ENCODE results near the gene CPNE9. TPM values are rescaled to one million over a fixed set of nuclear protein-coding genes. Genes with fewer than 3 reads are reported as not detected.
A peak's percentile ranks its signal among the peaks of the same experiment; 100 is the strongest.

Gene CPNE9
- total RNA-seq, 1 donor from 2014 or later, result not detected

DNA sequence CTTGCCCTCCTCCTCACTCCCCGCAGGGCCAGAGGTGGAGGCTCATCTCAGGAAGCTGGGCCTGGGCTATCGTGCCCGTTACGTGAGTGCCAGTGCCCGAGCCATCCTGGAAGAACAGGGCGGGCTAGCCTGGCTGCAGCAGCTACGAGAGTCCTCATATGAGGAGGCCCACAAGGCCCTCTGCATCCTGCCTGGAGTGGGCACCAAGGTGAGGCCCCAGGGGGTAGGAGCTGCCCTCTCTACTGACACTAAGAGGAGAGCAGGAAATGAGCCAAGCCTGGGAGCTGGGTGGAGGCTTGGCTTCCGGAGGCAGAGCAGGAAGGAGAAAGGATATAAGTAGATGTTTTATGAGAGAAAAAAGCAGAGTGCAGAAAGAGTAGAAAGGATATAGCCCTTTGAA lies 51.0 kb downstream of the CPNE9 start:
- Histone ChIP-seq H3K9me3 (no peaks in the 10 kb centered on the region), H3K4me3 (no peak overlapping the region), H3K27me3 (no peaks in the 10 kb centered on the region), H3K27ac (peak overlapping the region in 1 of 2 donors; percentile 49), H3K4me1 (peaks cover 4 to 9% of the 10 kb centered on the region in 2 donors), H3K36me3 (peaks cover 13 to 65% of the 10 kb centered on the region in 2 donors)
- intact Hi-C loops (cut with DNase I), result no loop called here
- TF ChIP-seq, protein P1, sequence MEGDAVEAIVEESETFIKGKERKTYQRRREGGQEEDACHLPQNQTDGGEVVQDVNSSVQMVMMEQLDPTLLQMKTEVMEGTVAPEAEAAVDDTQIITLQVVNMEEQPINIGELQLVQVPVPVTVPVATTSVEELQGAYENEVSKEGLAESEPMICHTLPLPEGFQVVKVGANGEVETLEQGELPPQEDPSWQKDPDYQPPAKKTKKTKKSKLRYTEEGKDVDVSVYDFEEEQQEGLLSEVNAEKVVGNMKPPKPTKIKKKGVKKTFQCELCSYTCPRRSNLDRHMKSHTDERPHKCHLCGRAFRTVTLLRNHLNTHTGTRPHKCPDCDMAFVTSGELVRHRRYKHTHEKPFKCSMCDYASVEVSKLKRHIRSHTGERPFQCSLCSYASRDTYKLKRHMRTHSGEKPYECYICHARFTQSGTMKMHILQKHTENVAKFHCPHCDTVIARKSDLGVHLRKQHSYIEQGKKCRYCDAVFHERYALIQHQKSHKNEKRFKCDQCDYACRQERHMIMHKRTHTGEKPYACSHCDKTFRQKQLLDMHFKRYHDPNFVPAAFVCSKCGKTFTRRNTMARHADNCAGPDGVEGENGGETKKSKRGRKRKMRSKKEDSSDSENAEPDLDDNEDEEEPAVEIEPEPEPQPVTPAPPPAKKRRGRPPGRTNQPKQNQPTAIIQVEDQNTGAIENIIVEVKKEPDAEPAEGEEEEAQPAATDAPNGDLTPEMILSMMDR (IDR thresholded peaks at IDR 0.05), result no peak
- DNase-seq (ENCODE audit: low spot score in 2 of 2), result no peak

DNA sequence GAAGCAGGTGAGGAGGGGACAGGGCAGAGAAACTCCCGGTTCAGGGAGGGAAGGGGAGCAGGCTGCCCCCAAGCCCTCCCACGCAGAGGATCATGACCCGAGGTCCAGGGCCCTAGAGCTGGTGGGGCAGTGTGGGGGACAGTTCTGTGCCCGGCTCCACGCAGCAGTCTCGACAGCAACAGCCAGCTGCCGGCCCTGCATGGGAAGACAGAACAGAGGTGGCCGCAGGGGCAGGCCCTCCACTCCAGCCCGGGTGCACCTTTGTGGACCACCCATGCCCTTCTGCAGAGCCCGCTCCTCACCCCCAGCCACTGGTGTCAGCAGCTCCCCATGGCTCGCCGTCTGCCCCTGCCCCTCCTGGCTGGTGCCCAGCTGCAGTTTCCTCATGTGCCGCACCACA lies 53.8 kb downstream of the CPNE9 start:
- no peaks in the 10 kb centered on the region for H3K27me3 ChIP-seq
- H3K27ac ChIP-seq, result no peak overlapping the region
- no peak for DNase-seq (ENCODE audit: low spot score in 2 of 2)
- H3K4me1 ChIP-seq, result no peaks in the 10 kb centered on the region
- no peak overlapping the region for H3K4me3 ChIP-seq
- TF ChIP-seq, protein P1 (IDR thresholded peaks at IDR 0.05), result no peak
- H3K9me3 ChIP-seq, result no peaks in the 10 kb centered on the region
- intact Hi-C loops (cut with DNase I), result no loop called here
- peaks cover 21 to 78% of the 10 kb centered on the region in 2 donors for H3K36me3 ChIP-seq

DNA sequence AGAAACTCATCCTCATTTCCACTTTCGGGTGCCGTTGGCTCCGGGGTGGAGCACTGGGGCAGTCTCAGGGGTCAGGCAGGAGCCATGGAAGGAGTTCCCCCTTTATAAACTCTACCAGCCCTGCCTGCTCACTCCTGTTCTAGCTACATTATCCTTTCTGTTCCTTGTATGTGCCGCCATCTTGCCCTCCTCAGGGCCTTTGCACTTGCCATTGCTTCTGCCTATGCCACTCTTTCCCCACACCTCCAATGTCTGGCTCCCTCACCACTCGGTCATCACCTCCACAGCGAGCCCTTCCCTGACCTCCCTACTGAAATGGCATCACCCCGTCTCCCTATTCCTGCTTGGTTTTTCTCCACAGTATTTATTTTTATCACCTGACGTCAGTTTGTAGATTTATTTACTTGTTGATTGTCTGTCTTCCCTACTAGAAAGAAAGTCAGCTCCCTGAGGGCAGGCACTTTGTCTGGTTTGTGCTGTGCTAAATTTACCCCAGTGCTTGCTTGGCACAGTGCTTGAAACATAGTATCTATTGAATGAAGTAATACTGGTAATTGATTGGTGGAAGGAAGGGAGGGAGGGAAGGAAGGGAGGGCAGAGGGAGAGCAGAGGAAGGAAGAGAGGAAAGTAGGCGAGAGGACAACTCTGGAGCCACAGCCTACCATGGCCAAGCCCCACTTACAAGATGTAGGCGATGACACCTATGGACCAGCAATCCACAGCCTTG lies 57.3 kb downstream of the CPNE9 start:
- Histone ChIP-seq H3K4me3 (no peak overlapping the region), H3K9me3 (no peaks in the 10 kb centered on the region), H3K36me3 (peaks cover 27 to 66% of the 10 kb centered on the region in 2 donors)

DNA sequence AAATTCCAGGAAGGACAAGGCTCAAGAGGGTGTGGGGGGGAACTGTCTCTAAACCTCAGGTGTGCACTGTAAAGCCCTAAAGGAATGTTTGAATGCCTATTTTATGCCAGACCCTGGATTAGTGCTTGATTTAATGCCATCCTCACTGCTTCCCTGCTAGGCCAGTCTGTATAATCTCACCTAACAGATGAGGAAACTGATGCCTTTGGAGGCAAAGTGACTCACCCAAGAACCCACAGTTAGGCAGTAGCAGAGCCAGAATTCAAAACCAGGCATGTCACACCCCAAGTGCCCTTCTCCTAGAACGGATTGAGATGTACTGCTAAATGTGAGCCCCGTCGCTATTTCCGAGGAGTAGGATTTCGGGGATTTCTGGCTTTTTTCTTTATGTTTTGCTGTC lies 58.3 kb downstream of the CPNE9 start:
- Histone ChIP-seq H3K4me1 (no peaks in the 10 kb centered on the region), H3K27ac (no peak overlapping the region), H3K36me3 (peaks cover 29 to 60% of the 10 kb centered on the region in 2 donors), H3K9me3 (no peaks in the 10 kb centered on the region), H3K27me3 (no peaks in the 10 kb centered on the region), H3K4me3 (no peak overlapping the region)
- intact Hi-C loops (cut with DNase I), result no loop called here
- TF ChIP-seq, protein P1 (IDR thresholded peaks at IDR 0.05), result no peak
- DNase-seq (ENCODE audit: low spot score in 2 of 2), result no peak

More for the DNA sequence above, 57.3 kb downstream of the CPNE9 start:
- no peaks in the 10 kb centered on the region for H3K4me1 ChIP-seq
- intact Hi-C loops (cut with DNase I), result no loop called here
- no peak for DNase-seq (ENCODE audit: low spot score in 2 of 2)
- TF ChIP-seq, protein P1 (IDR thresholded peaks at IDR 0.05), result no peak
- no peak overlapping the region for H3K27ac ChIP-seq
- no peaks in the 10 kb centered on the region for H3K27me3 ChIP-seq

DNA sequence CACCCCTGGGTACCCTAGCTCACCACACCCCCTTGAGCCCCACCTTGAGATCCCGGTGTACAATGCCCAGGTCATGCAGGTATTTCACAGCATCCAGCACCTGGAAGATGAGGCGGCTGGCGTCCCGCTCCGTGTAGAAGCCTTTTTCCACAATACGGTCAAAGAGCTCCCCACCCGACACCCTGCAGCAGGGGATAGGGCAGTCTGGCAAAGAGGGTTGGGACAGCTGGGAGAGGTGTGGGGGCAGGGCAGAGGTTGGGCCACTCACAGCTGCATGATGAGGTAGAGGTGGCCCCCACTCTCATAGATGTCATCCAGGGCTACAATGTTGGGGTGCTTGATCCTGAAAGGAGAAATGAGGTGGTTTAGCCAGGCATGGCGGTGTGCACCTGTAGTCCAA lies 59.2 kb downstream of the CPNE9 start:
- Histone ChIP-seq H3K27ac (no peak overlapping the region), H3K9me3 (no peaks in the 10 kb centered on the region), H3K4me3 (no peak overlapping the region), H3K27me3 (no peaks in the 10 kb centered on the region), H3K36me3 (peaks cover 21 to 50% of the 10 kb centered on the region in 2 donors), H3K4me1 (peaks cover 0 to 3% of the 10 kb centered on the region in 2 donors)
- no peak for DNase-seq (ENCODE audit: low spot score in 2 of 2)
- intact Hi-C loops (cut with DNase I), result no loop called here
- TF ChIP-seq, protein P1 (IDR thresholded peaks at IDR 0.05), result no peak
